DMS 273 treated with DMSO at 0.1 percent for 48 hours (cell line): Measurements from ENCODE around the gene MAPK8IP1.

Experiments used
- DNase-seq: peaks from one replicate; lab custom pipeline; 2025; lab: John Stamatoyannopoulos, UW

MAPK8IP1 gene

DNA sequence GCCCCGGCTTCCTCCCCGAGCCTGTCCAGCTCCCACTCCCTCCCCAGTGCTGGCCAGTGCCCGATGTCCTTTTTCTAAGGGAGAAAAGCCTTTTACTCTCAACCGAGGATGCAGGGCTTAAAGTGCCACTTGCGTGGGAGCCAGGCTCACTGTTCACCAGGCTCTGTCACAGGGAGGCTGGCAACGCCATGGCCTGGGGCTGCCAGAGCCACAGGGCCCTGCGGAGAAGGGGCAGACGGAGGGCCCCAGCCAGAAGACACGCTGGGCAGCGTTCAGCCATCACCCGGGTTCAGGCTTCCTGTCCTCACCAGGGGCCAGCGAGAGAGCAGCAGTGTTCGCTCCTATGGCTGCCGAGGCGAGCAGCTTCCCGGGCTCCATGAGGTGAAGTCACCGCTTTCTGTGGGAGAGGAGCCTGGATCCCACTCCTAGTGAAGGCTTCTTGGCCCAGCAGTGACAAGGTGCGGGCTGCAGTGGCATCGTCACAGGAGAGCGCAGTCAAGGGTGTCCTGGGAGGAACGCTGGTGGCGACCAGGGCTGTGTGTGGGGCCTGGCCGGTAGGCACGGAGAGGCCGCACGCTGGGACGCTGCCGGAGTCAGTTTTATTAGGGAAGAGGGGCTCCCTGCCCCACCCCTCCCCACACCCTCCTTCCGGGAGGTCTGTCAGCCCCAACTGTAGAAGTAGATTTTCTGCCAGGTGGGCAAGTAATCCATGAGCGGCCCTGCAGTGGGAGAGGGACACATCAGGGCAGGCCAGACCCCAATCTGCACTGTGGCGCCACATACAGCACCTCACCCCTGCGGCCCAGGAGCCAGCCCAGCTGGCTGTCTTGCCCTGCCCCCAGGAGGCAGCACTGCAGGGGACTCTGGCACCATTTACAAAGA, 24.4 kb downstream of the MAPK8IP1 start:
- DNase-seq = no peak

DNA sequence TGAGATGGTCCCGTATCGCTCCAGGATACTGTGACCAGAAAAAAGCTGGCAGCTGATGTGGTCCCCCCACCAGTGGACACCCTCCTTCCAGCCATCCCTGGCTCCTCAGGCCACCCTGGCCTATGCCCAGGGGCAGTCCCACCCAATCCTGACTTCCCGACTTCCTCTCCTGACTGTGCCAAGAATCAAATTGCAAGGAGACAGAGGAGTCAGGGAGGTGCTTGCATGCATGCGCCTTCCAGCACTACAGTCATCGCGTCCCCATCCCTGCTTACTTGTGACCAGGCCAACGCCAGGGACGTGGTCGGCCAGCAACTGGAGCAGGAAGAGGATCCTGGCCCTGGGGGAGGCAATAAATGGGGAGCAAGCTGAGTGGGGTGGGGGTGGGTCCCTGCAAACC, 25.2 kb downstream of the MAPK8IP1 start:
- DNase-seq = no peak

DNA sequence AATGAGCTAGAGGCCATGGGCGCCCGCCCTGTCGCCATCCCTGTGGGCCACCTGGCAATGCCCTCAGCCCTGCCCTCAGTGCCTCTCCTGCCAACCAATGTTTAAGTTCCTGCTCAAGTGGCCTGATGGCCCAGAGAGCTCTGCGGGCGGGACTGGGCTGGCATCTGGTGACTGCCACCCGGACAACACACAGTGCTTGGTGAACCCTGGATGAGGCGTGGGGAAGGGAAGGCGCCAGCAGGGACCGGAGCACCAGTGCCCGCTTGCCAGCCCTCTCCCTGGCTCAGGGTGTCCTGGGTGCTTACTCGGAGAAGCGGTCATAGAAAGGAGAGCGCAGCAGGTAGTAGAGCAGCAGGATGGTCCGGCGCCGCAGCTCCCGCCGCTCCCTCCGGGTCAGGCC, 28.1 kb downstream of the MAPK8IP1 start:
- DNase-seq = no peak

- DNase-seq = no peak
Measured at GRCh38 chr11:45913942-45914635, 28.6 kb downstream of the MAPK8IP1 start.

DNA sequence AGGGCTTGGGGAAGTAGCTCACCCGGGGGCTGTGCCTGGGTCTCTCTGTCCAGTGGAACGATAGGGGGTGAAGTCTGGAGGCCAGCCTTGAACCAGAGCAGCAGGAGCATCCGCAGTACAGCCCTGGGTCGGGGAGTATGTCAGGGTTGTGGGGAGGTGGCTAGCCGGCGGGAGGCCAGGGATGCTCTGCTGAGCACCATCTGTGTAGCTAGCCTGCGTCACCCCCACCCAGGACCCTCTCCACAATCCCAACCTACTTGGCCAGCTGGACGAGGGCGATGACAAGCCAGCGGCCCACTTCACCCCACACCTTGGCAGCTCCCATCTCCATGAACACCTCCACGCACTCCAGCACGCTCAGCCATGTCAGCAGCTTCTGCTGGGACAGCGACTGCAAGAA, 30.0 kb downstream of the MAPK8IP1 start:
- no peak for DNase-seq

GRCh38 chr11:45917286-45917622, 31.8 kb downstream of the MAPK8IP1 start:
- no peak for DNase-seq

GRCh38 chr11:45917623-45918330, 32.3 kb downstream of the MAPK8IP1 start, which contains the start of gene PEX16:
Gene PEX16, minus strand, starts transcription at chr11:45917877. Its CDS starts 66 bp downstream, at chr11:45917811.
- DNase-seq = peak; percentile 93

DNA sequence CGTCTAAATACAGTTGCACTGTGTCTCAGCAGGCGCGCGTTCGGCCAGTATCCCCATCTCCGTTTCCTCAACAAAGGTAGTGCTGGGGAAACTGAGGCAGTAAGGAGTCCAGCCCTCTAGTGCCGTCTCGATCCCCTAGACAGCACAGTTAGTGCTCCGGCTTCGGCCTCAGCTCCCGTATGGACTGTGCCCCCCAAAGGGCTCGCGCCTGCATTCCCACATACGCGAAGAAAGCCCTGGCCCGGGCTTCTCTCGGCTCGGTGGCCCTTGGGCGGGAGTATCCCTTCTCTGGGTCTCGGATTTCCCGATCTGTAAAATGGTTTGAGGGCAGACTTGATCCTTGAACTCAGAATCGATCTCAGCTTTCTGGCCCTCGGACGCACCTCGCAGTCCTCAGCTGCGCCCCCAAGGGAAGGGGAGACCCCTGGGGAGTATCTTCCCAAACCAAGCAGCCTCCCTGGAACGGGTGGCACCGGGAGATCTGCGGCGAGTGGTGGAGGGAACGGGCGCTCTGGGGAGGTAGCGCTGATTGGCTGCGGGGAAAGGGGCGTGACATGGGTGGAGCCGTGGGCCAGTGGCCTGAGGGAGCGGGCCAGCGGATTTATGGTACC, 33.0 kb downstream of the MAPK8IP1 start:
- peak; percentile 44 for DNase-seq

- DNase-seq = no peak
Measured at GRCh38 chr11:45918962-45919675, 33.7 kb downstream of the MAPK8IP1 start.

- no peak for DNase-seq
Measured at GRCh38 chr11:45919806-45920530, 34.5 kb downstream of the MAPK8IP1 start.

DNA sequence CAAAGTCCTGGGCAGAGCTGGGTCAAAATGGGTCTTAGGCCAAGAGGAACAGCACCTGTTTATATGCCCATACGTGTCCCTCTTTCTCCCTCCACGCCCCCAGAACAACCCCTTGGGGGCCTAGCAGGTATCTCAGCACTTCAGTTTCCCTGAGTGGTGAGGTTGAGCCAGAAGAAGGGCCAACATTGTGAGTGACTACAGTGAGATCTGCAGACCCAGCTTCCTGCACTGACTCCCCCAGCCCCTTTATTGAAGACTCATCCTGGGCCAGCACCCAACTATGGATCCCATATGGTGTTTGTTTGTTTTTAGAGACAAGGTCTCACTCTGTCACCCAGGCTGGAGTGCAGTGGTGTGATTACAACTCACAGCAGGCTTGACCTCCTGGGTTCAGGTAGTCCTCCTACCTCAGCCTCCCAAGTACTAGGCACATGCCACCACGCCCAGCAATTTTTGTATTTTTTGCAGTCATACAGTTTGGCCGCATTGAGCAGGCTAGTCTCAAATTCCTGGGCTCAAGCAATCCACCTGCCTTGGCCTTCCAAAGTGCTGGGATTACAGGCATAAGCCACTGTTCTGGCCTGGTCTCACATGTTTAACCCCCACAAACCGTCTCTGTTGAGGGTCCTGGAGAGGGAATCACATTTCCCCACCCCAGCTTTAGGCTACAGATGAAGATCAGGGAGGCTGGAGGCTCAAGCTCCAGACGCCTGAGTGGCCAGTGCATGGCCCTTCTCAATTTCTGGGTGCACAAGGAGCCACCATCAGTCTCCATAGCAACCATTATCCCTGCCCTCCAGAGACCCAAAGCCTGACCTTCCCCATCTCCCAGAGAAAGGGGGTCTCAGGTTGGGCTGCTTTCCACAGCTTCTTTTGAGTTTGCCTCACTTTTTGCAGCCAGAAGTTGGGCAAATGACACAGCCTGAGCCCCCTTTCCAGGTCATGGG, 35.4 kb downstream of the MAPK8IP1 start:
- no peak for DNase-seq

DNA sequence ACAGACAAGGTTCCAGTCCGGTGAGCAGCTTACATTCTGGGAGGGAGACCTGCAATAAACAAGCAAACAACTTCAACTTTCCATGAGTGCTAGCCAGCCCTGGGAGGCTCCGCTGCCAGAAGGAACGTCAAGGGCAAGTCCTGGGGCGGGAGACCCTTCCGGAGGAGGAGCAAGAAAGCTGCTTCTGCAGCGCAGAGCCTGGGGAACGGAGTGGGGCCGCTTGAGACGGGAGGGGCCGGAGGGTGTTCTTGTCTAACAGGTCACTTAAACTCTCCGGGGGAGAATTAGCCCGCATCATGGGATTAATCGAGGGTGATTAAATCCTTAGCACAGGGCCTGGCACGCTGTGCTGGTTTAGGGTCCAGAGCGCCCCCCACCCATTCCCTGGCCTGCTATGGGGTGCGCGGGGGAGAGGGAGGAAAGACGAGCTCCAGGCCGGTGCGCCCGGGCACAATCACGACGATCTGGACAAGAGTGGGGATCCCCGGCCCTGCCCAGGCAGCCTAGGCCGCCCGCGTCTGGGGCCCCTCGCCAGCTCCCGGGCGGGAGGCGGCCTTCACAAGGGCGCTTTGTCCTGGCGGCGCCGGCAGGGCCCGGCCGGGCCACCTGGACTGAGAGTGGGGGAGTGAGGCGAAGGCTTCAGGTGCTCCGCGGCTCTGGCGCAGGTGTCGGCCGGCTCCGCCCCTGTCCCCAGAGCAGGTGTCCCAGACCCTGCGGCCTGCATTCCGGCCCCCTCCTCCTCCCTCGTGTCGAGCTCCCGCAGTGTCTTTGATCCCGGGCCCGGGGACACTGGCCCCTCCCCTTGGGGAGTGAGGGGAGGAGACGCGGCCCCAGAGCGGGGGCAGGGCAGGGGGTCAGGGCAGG, 36.3 kb downstream of the MAPK8IP1 start:
- DNase-seq = no peak

DNA sequence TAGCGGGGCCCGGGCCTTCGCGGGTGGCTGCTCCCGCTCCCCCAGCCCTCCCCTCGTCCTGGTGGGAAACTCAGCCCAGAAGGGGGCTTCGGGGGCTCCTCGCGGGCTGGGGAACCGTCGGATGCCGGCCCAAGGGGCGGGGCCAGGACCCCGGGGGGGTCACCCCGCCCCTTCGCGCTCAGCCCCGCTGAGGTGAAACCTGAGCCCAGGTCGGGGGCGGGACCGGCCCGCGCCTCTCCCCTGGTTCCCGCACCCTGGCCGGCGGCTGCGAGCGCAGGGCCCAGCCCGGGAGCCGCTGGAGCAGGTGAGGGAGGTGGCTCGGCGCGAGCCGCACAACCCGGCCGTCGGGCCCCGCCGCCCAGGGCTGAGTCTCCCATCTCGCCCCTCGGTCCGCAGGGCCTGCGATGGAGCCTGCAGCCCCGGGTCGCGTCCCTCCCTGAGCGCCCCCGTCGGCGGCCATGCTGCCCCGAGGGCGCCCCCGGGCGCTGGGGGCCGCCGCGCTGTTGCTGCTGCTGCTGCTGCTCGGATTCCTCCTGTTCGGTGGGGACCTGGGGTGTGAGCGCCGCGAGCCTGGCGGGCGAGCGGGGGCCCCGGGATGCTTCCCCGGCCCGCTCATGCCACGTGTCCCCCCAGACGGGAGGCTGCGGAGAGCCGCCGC, 37.1 kb downstream of the MAPK8IP1 start, which contains the start of gene LARGE2:
Gene LARGE2, plus strand, starts transcription at position 232 of the 658 bp plus-strand sequence. Its CDS starts 227 bp downstream, at position 459.
- DNase-seq = no peak

DNA sequence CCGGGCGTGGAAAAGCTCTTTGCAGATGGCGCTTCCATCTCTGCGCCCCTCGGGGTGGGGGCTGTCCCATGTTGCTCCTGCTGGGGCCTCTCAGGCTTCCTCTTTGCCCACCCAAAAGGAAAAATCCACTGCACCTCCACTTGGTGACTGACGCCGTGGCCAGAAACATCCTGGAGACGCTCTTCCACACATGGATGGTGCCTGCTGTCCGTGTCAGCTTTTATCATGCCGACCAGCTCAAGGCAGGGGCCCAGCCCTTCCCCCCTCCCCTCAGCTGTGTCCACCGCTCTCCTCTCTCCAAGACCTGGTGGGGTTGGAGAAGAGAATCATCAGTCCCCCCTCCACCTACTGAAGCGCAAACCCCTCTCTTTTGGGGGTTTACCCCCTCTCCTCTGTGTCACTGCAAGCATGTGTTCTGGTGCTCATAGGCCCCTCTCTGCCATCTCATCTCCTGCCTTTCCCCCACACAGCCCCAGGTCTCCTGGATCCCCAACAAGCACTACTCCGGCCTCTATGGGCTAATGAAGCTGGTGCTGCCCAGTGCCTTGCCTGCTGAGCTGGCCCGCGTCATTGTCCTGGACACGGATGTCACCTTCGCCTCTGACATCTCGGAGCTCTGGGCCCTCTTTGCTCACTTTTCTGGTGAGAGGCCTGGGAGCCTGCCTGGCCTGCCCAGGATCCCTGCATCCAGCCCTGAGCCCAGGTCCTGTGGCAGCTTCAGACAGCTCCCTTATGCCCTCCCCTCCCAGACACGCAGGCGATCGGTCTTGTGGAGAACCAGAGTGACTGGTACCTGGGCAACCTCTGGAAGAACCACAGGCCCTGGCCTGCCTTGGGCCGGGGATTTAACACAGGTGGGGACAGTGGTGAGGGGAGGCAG, 38.8 kb downstream of the MAPK8IP1 start:
- no peak for DNase-seq

- no peak for DNase-seq
Measured at GRCh38 chr11:45924927-45925326, 39.5 kb downstream of the MAPK8IP1 start.

DNA sequence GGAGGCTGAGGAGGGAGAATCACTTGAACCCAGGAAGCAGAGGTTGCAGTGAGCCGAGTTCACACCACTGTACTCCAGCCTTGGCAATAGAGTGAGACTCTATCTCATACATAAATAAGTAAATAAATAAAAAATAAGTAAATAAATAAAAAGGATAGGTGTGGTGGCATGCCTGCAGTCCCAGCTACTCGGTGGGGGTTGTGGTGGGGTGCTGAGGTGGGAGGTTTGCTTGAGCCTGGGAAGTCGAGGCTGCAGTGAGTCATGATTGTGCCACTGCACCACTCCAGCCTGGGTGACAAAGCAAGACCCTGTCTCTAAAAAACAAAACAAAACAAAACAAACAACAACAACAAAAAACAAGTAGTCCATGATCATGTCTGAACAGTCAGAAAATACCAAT, 40.1 kb downstream of the MAPK8IP1 start:
- no peak for DNase-seq

DNA sequence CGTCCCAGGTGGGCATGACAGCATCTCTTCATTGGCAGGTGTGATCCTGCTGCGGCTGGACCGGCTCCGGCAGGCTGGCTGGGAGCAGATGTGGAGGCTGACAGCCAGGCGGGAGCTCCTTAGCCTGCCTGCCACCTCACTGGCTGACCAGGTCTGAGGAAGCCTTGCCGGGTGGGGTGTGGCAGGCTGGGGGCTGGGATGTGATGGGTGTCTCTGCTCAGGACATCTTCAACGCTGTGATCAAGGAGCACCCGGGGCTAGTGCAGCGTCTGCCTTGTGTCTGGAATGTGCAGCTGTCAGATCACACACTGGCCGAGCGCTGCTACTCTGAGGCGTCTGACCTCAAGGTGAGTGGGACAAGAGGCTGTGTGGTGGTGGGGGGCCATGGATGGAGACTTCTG, 40.5 kb downstream of the MAPK8IP1 start:
- DNase-seq = no peak
